CD4-positive, alpha-beta memory T cell (primary cell): Measurements from ENCODE around the gene NR0B2. TPM values are rescaled to one million over a fixed set of nuclear protein-coding genes. Genes with fewer than 3 reads are reported as not detected.

Experiments used
- CTCF ChIA-PET: fragments of 350-600 bp; sonication (Branson Sonifier 250); formaldehyde crosslinking; loops from one replicate; lab custom pipeline; 2021; ENCODE audit warnings: inconsistent platforms; ENCODE audit not compliant: partially characterized antibody; lab: Charles Lee
- POLR2A ChIA-PET: fragments of 350-600 bp; sonication (Branson Sonifier 250); formaldehyde crosslinking; loops from one replicate; lab custom pipeline; 2021; ENCODE audit not compliant: partially characterized antibody; lab: Charles Lee
- DNase-seq, 5 donors: peaks; one replicate each; pipeline versions ENCODE4 v3.0.0 to v3.0.0-alpha.2; 2020 to 2022; ENCODE audit warnings: mixed read lengths in 1 of 5
- H3K27ac ChIP-seq: one replicate; pipeline ENCODE4 v1.7.0; 2013; ENCODE audit warnings: low read depth, low read length
- H3K27me3 ChIP-seq: 2 replicates; pipeline ENCODE4 v1.7.0; 2013; ENCODE audit warnings: mild to moderate bottlenecking, low read length, moderate library complexity; ENCODE audit not compliant: insufficient read depth
- H3K36me3 ChIP-seq: 2 replicates; pipeline ENCODE4 v1.7.0; 2013; ENCODE audit warnings: mild to moderate bottlenecking, low read length, moderate library complexity; ENCODE audit not compliant: insufficient read depth
- H3K4me1 ChIP-seq: 2 replicates; pipeline ENCODE4 v1.7.0; 2013; ENCODE audit warnings: mild to moderate bottlenecking, low read length, moderate library complexity; ENCODE audit not compliant: insufficient read depth
- H3K4me3 ChIP-seq, 2 donors: one replicate each; pipeline ENCODE4 v1.7.0; 2013; ENCODE audit warnings: low read length in 2 of 2, mild to moderate bottlenecking in 1 of 2
- H3K9me3 ChIP-seq, 2 donors: one replicate each; pipeline ENCODE4 v1.7.0; 2013; ENCODE audit warnings: low read length in 2 of 2, control low read depth in 1 of 2; ENCODE audit not compliant: control insufficient read depth in 1 of 2
- H3K27ac Mint-ChIP-seq, 7 donors: one replicate each; pipeline ENCODE4 v1.8.0; 2020 to 2021; ENCODE audit warnings: mixed read lengths in 7 of 7, mild to moderate bottlenecking in 6 of 7, inconsistent platforms in 3 of 7, moderate library complexity in 3 of 7
- H3K27me3 Mint-ChIP-seq, 2 donors: one replicate each; pipeline ENCODE4 v1.8.0; 2020 to 2021; ENCODE audit warnings: mixed read lengths in 2 of 2
- H3K36me3 Mint-ChIP-seq, 2 donors: one replicate each; pipeline ENCODE4 v1.8.0; 2020 to 2021; ENCODE audit warnings: mixed read lengths in 2 of 2, inconsistent platforms in 1 of 2, mild to moderate bottlenecking in 1 of 2
- H3K4me1 Mint-ChIP-seq, 4 donors: one replicate each; pipeline ENCODE4 v1.8.0; 2020 to 2021; ENCODE audit warnings: mixed read lengths in 4 of 4, mild to moderate bottlenecking in 1 of 4
- H3K4me3 Mint-ChIP-seq, 8 donors: one replicate each; pipeline ENCODE4 v1.8.0; 2020 to 2021; ENCODE audit warnings: mixed read lengths in 8 of 8, mild to moderate bottlenecking in 7 of 8, moderate library complexity in 6 of 8, inconsistent platforms in 3 of 8
- H3K9me3 Mint-ChIP-seq, 8 donors: one replicate each; pipeline ENCODE4 v1.8.0; 2020 to 2021; ENCODE audit warnings: mixed read lengths in 8 of 8, mild to moderate bottlenecking in 5 of 8, inconsistent platforms in 3 of 8, moderate library complexity in 1 of 8
- intact Hi-C: fragments of 100-400 bp; cut with micrococcal nuclease; formaldehyde crosslinking; loops from one replicate; pipeline ENCODE4 v1.15.1; 2023
- polyA plus RNA-seq, 2 donors: library from polyadenylated mRNA; unstranded; fragments of 300-500 nt; fragmentation: Illumina TruSeq; gene quantifications; one replicate each; pipeline ENCODE4 v1.2.3, GENCODE V29; 2021
- total RNA-seq, 2 experiments: library from RNA; stranded (reverse); gene quantifications; one replicate each; pipeline ENCODE4 v1.2.3, GENCODE V29; 2021

The NR0B2 gene
- total and polyA plus RNA-seq, 4 experiments from 2014 or later, result not detected

DNA sequence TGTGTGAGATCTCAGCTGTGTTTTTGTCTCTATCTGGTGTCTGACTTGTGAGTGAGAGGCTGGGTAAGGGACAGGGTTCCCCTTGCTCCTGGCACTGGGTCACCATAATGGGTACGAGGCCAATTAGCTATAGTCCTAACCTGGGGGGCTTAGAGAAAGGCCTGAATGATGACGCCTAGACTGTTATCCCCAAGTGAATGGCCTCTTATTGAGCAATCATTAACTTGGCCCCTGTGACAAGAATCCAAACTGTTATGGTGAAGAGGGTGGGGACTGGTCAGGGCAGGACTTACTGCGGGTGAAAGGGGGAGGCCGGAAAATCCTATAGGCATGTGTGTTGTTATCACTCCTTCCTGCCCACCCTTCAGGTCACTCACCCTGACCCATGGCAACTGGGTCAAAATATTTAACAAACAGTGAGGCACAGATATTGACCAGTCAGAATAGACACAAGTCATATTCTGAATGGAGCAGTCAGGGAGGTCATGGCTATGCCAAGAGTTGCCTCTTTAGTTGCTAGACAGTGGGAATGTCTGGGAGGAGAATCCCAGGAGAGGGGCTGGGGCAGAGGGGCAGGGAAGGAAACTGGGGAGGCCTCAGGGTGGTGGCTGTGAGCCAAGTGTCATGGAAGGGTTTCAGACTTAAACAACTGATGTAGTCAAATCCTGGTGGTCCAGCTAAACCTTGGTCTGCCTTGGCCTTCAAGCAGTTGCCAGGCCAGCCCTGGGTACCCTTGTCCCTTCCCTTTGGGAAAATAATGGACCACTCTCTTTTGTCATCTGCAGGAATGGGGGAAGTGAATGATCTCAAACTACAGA lies 3.2 kb downstream of the NR0B2 start:
- Mint-ChIP-seq H3K27me3 (peaks cover 0 to 5% of the 10 kb centered on the region in 2 donors), H3K9me3 (no peaks in the 10 kb centered on the region), H3K4me1 (no peaks in the 10 kb centered on the region), H3K27ac (no peak overlapping the region), H3K36me3 (no peaks in the 10 kb centered on the region), H3K4me3 (no peak overlapping the region)
- Histone ChIP-seq H3K4me1 (no peaks in the 10 kb centered on the region), H3K4me3 (no peak overlapping the region), H3K27ac (no peak overlapping the region), H3K36me3 (no peaks in the 10 kb centered on the region), H3K27me3 (no peaks in the 10 kb centered on the region), H3K9me3 (no peaks in the 10 kb centered on the region)
- DNase-seq, result no peak
- intact Hi-C loops, result no loop called here
- POLR2A ChIA-PET, result interaction anchor here (1.8 kb wide), 1 partner anchor 18 kb away, joined by 4 read pairs; no protein-coding TSS in a partner anchor
- CTCF ChIA-PET, result no interaction called here

DNA sequence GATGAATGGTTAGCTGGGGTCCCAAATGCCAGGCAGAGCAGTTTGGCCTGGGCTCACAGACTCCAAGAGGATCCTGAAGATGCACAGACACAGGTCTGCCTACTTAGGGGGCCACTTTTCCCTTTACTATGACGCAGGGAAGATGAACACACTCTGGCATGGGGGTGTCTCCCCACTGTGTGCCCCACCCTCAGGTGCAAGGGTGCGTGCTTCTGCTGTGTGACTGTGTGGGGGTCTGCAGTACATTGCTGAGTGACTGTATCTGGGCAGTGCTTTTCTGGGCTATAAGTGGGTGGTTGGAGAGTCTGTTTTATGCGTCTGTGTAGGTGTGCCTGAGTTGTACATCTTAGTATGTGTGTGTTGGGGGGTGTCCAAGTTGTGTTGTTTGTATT lies 3.8 kb downstream of the NR0B2 start:
- no peaks in the 10 kb centered on the region for H3K36me3 ChIP-seq
- no peaks in the 10 kb centered on the region for H3K4me1 ChIP-seq
- H3K27ac ChIP-seq, result no peak overlapping the region
- peaks cover 0 to 5% of the 10 kb centered on the region in 2 donors for H3K27me3 Mint-ChIP-seq
- H3K4me1 Mint-ChIP-seq, result no peaks in the 10 kb centered on the region
- H3K27ac Mint-ChIP-seq, result no peak overlapping the region
- intact Hi-C loops, result no loop called here
- H3K4me3 Mint-ChIP-seq, result no peak overlapping the region
- H3K9me3 ChIP-seq, result no peaks in the 10 kb centered on the region
- ChIA-PET CTCF (no interaction called here), POLR2A (interaction anchor here (0.7 to 1.8 kb wide), 3 partner anchors 10 to 20 kb away, joined by 3 to 6 read pairs (median 4); partner anchors contain the start of genes GPATCH3 and GPN2)
- H3K36me3 Mint-ChIP-seq, result no peaks in the 10 kb centered on the region
- H3K4me3 ChIP-seq, result no peak overlapping the region
- DNase-seq, result no peak
- no peaks in the 10 kb centered on the region for H3K27me3 ChIP-seq
- no peaks in the 10 kb centered on the region for H3K9me3 Mint-ChIP-seq

DNA sequence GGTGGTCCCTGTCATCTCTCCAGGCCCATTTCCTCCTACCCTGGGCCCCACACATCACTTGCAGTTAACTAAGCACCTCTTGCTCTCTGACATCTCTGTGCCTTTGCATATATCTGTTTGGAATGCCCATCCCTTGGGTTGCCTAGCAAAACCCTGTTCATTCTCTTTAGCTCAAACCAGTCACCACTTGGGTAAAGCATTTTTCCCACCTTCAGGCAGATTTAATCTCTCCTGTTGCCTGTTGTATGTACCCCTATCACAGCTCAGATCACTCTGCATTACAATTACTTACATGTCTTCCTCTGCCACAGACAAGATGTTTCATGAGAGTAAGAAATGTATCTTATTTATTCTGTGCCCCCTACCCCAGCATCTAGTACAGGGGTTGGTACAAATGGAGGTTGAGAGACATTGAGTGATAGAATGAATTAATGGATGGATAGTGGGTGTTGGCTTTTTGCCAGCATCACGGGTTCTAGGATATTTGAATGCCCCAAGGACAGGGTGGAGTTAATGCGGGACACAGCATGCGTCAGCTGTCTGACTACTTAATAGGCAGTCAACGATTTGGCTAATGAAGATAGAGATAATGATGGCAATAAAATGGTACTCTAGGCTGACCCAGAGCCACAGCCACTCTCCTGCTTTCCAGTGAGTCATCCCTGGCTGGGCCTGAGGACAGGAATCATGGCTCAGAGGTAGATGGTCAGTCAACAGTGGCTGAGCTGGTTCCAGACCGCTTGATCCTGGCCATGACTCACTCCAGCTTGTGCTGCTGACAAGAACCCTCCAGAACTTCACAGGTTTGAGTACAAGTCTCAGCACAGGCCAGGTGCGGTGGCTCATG lies 6.5 kb downstream of the NR0B2 start:
- H3K9me3 Mint-ChIP-seq, result no peaks in the 10 kb centered on the region

DNA sequence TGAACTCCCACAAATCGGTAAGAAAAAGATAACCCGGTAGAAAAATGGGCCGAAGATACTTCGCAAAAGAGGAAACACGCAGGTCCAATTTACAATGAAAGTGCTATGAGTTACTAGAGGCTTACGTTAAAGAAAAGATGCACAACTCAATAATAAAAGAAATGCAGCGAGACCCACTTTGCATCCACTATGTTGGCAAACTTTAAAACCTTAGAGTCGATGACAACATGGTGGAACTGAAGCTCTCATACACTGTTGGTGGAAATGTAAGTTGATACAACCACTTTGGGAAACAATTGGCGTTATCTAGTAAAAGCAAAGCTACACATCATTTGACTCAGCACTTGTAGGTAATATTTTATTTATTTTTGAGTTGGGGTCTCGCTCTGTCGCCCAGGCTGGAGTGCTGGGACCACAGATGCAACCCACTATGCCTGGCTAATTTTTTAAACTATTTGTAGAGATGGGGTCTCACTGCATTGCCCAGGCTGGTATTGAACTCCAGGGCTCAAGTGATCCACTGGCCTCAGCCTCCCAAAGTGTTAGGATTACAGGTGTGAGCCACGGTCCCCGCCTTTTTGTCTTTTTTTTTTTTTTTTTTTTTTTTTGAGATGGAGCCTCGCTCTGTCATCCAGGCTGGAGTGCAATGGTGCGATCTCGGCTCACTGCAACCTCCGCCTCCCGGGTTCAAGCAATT lies 12.8 kb downstream of the NR0B2 start:
- H3K36me3 Mint-ChIP-seq, result peaks cover 11 to 30% of the 10 kb centered on the region in 2 donors
- ChIA-PET CTCF (interaction anchor here (1.1 to 2.0 kb wide), 6 partner anchors 11 to 102 kb away, joined by 3 to 14 read pairs (median 4); partner anchors contain the start of gene GPN2), POLR2A (interaction anchor here (0.6 to 3.7 kb wide), 24 partner anchors 8 to 969 kb away, joined by 3 to 114 read pairs (median 4); partner anchors contain the start of genes CEP85, FAM76A, GPN2 and HMGN2)
- H3K9me3 ChIP-seq, result no peaks in the 10 kb centered on the region
- DNase-seq, result no peak
- peak overlapping the region; percentile 90 for H3K27ac ChIP-seq
- peaks cover 25% of the 10 kb centered on the region for H3K4me1 ChIP-seq
- intact Hi-C loops, result loop anchor here (1.0 kb wide), 2 partner anchors 11 to 20 kb away; partner anchors contain the start of genes GPN2 and NUDC
- peaks cover 21 to 48% (median 26%) of the 10 kb centered on the region in 4 donors for H3K4me1 Mint-ChIP-seq
- peak overlapping the region; percentile 92 to 100 (median 98) for H3K27ac Mint-ChIP-seq
- H3K27me3 ChIP-seq, result no peaks in the 10 kb centered on the region
- no peaks in the 10 kb centered on the region for H3K9me3 Mint-ChIP-seq
- H3K4me3 ChIP-seq, result peak overlapping the region; percentile 86 to 93
- H3K36me3 ChIP-seq, result peaks cover 13% of the 10 kb centered on the region
- H3K27me3 Mint-ChIP-seq, result no peaks in the 10 kb centered on the region
- H3K4me3 Mint-ChIP-seq, result peak overlapping the region; percentile 87 to 100 (median 96)

More for the DNA sequence above, 6.5 kb downstream of the NR0B2 start:
- intact Hi-C loops, result no loop called here
- no peak overlapping the region for H3K27ac Mint-ChIP-seq
- no peak overlapping the region for H3K4me3 Mint-ChIP-seq
- Histone ChIP-seq H3K27me3 (no peaks in the 10 kb centered on the region), H3K27ac (no peak overlapping the region), H3K9me3 (no peaks in the 10 kb centered on the region), H3K4me3 (no peak overlapping the region), H3K36me3 (no peaks in the 10 kb centered on the region), H3K4me1 (no peaks in the 10 kb centered on the region)
- H3K36me3 Mint-ChIP-seq, result no peaks in the 10 kb centered on the region
- ChIA-PET POLR2A (no interaction called here), CTCF (interaction anchor here (1.3 kb wide), 1 partner anchor 18 kb away, joined by 3 read pairs; no protein-coding TSS in a partner anchor)
- H3K4me1 Mint-ChIP-seq, result peaks cover 0 to 2% (median 2%) of the 10 kb centered on the region in 4 donors
- DNase-seq, result no peak
- peaks cover 0 to 5% of the 10 kb centered on the region in 2 donors for H3K27me3 Mint-ChIP-seq

DNA sequence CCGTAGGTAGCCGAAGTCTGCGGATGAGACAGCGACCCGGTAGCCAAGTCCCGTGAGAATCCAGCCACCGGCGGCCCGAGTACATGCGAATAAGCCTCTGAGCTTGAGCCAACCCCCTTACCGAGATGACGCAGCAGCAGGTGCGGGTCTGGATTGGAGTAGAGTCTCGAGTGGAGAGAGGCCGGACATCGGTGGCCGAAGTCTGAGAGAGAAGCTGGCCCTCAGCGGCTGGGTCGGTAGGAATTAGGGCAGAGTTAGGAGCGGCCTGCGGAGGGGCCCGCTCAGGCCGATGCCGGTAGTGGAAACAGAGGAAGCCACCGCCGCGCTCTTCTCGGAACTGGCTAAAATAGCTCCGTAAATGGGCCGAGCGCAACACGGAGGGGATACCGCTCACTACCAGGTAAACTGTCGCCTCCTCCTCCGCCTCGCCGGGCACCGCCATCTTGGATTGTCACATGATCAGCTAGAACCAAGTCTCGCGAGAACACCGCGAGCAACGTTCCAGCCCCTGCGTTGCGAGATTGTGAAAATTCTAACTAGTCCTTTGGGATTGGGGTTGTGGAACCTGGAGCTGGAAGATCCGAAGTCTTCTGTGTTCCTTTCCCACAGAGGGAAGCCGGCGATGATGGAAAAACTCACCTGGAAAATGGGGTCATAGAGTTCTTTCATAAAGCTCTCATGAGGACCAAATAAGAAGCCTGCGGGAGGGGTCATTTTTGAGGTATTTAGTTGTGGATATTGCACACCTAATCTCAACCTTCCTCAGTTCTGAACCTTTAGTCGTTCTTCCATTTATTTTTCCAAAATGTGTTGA lies 13.6 kb downstream of the NR0B2 start, which contains the start of gene GPATCH3:
GPATCH3 (minus strand) TSS at position 467 of the 814 bp plus-strand sequence; CDS start at position 442, 25 bp downstream.
- Histone ChIP-seq H3K4me1 (peaks cover 25% of the 10 kb centered on the region), H3K27ac (peak within 1 kb of the TSS; percentile 90), H3K9me3 (no peaks in the 10 kb centered on the region), H3K27me3 (no peaks in the 10 kb centered on the region), H3K4me3 (peak within 1 kb of the TSS; percentile 86 to 93), H3K36me3 (peaks cover 19% of the 10 kb centered on the region)
- POLR2A ChIA-PET, result interaction anchor here (0.5 to 3.7 kb wide), 27 partner anchors 9 to 968 kb away, joined by 3 to 114 read pairs (median 4); partner anchors contain the start of genes CEP85, FAM76A, GPN2 and HMGN2
- peak within 1 kb of the TSS; percentile 87 to 100 (median 96) for H3K4me3 Mint-ChIP-seq
- peak; percentile 87 to 89 (median 88) for DNase-seq
- no peaks in the 10 kb centered on the region for H3K9me3 Mint-ChIP-seq
- peak within 1 kb of the TSS; percentile 92 to 100 (median 98) for H3K27ac Mint-ChIP-seq
- peaks cover 21 to 48% (median 26%) of the 10 kb centered on the region in 4 donors for H3K4me1 Mint-ChIP-seq
- intact Hi-C loops, result loop anchor here (1.0 kb wide), 2 partner anchors 10 to 21 kb away; partner anchors contain the start of genes GPN2 and NUDC
- no peaks in the 10 kb centered on the region for H3K27me3 Mint-ChIP-seq
- CTCF ChIA-PET, result interaction anchor here (1.1 to 2.0 kb wide), 9 partner anchors 10 to 101 kb away, joined by 3 to 14 read pairs (median 5); partner anchors contain the start of gene GPN2
- H3K36me3 Mint-ChIP-seq, result peaks cover 11 to 35% of the 10 kb centered on the region in 2 donors

DNA sequence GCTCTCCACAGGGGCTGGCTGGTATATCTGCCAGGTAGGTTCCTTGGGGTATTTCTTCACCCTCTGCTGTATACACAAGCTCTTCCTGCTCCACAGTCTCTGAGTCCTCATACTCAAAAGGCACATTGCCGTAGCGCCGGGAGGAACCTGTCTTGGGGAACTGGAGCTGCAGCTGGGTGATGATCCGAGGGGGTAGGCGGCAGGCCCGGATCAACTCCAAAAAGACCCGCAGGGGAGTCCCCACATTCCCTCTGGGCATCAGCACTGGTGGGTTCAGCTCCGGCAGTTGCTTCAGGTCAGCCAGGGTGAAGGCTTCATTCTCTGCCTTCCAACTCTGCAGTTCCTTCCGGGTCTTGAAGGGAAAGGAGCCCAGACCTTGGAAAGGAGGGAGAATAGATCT lies 16.4 kb downstream of the NR0B2 start:
- intact Hi-C loops, result no loop called here
- Histone ChIP-seq H3K4me1 (peaks cover 25% of the 10 kb centered on the region), H3K27ac (no peak overlapping the region), H3K9me3 (no peaks in the 10 kb centered on the region), H3K4me3 (no peak overlapping the region), H3K36me3 (peaks cover 39% of the 10 kb centered on the region), H3K27me3 (no peaks in the 10 kb centered on the region)
- Mint-ChIP-seq H3K27ac (no peak overlapping the region), H3K27me3 (no peaks in the 10 kb centered on the region), H3K9me3 (no peaks in the 10 kb centered on the region), H3K4me3 (no peak overlapping the region), H3K36me3 (peaks cover 22 to 57% of the 10 kb centered on the region in 2 donors), H3K4me1 (peaks cover 20 to 53% (median 27%) of the 10 kb centered on the region in 4 donors)
- ChIA-PET CTCF (interaction anchor here (1.3 kb wide), 1 partner anchor 18 kb away, joined by 3 read pairs; no protein-coding TSS in a partner anchor), POLR2A (interaction anchor here (0.7 kb wide), 1 partner anchor 15 kb away, joined by 3 read pairs; no protein-coding TSS in a partner anchor)
- DNase-seq, result no peak
